Inflammatory macrophage treated with lipopolysaccharide for 4 hours (primary cell): ENCODE results near the gene DTD2.
"Not testable (repeated sequence)": the region's sequence is repeated elsewhere in the genome, so short reads cannot be mapped to it uniquely, and the experiment has no call there.

Experiments
- DNase-seq: peaks from one replicate; pipeline ENCODE4 v3.0.0-alpha.2; 2020

DTD2 gene

DNA sequence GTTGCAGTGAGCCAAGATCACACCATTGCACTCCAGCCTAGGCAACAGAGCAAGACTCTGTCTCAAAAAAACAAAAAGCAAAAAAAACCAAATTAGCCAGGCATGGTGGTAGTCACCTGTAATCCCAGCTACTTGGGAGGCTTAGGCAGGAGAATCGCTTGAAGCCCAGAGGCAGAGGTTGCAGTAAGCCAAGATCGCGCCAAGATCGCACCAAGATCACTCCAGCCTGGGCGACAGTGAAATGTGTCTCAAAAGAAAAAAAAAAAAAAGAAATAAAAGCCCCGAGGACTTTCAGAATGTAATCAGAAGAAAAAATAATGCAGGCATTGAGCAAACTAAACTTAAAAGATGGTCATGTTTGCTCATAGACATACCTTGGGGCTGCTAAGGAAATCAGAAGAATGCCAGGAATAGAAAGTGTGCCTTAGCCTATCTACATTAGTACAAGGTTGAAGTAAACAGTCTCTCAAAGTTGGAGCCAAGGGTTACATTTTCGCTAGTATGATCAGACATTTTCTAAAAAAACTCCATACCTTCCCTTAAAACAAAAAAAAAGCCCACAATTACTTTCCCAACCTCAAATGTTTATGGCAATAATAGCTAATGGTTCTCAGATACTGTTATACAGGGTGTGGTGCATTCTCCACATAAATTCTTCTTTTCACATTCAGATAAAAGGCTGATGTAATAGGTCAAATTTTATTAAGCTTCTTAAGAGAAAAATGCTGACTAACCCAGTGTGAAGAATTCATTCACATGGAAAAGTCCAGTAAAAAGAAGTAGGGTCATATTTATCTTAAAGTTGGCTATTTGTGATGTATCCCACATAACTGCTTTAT, 15.8 kb downstream of the DTD2 start:
- DNase-seq = no peak

DNA sequence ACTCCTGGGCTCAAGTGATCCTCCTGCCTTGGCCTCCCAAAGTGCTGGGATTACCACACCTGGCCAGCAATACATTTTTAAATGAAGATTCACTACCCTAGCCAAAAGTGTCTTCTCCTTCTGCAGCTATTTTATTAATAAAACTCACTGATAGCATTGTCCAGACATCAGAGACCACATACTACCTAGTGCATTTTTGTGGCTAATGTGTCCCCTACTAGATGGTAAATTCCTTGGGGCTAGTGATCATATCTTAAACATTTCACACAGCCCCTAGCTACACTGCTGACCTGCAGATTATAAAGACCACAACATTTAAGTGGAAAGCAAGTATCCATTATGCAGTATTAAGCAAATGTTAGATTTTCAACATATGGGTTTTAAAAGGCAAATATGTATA, 17.0 kb downstream of the DTD2 start:
- no peak for DNase-seq

DNA sequence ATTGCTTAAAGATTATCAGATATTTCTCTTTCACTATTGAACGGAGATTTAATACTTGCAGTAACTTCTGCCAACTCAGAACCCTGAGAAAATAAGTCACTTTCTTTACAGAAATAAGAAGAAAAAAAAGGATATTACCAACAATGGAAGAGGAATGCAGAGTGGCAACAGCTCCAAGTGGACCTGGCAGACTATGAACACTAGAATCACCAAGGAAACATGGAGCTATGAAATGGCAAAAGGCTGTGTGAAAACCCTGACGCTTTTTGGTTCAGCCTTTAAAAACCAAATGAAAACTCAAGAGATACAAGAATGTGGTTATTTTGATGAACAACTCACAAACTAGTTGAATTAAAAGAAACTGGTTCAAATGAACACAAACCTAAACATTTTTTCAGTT, 17.7 kb downstream of the DTD2 start:
- no peak for DNase-seq

GRCh38 chr14:31437045-31437691, 20.1 kb downstream of the DTD2 start:
- not testable (repeated sequence) for DNase-seq

GRCh38 chr14:31435276-31435675, 22.0 kb downstream of the DTD2 start:
- DNase-seq = no peak

DNA sequence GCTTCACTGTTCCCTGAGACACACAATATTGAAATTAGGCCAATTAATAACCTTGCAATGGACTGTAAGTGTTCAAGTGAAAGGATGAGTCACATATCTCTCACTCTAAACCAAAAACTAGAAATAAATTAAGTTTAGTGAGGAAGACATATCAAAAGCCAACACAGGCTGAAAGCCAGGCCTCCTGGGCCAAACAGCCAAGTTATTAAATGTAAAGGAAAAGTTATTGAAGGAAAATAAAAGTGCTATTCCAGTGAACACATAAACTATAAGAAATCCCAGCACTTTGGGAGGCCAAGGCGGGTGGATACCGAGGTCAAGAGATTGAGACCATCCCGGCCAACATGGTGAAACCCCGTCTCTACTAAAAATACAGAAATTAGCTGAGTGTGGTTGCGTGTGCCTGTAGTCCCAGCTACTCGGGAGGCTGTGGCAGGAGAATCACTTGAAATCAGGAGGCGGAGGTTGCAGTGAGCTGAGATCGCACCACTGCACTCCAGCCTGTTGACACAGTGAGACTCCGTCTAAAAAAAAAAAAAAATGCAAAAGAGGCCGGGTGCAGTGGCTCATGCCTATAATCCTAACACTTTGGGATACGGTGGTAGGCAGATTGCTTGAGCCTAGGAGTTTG, 26.6 kb downstream of the DTD2 start:
- no peak for DNase-seq

GRCh38 chr14:31429791-31430190, 27.5 kb downstream of the DTD2 start:
- no peak for DNase-seq

DNA sequence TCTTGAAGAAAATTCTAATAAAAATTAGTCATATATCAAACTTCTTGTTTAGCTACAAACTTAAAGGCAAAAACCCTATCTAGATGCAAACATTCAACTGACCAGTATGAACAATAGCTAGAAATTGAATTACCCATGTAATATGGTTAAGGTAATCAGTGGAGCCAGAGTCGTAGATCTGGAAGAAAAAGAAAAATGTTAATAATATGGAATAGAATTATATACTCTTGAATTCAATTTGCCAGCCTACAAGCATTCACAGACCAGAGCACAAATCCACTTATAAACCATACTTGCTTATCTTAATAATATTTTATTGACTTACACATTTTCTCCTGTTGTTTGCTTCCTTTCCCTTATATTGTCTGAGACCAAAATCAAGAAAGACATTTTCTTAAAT, 29.3 kb downstream of the DTD2 start:
- DNase-seq = no peak

- no peak for DNase-seq
These were observed 30.6 kb downstream of the DTD2 start for GRCh38 chr14:31426663-31427062.

DNA sequence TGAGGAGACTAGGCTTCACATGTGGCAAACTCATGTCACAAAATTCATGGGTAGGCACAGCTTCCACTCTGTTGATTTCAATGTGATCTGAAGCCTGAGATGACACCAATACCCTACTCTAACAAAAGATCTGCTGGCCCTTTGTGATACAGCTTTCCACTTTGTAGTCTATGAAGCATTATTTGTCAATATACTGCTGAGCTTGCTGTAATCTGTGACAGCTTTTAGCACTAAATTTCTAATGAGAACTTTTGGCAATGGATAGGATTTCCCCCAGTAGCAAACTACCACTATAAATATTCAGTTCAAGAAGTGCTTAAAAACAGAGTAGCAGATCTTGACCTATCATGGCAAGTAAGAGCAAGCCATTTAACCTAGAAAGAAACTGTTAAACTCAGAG, 31.4 kb downstream of the DTD2 start:
- DNase-seq = no peak

DNA sequence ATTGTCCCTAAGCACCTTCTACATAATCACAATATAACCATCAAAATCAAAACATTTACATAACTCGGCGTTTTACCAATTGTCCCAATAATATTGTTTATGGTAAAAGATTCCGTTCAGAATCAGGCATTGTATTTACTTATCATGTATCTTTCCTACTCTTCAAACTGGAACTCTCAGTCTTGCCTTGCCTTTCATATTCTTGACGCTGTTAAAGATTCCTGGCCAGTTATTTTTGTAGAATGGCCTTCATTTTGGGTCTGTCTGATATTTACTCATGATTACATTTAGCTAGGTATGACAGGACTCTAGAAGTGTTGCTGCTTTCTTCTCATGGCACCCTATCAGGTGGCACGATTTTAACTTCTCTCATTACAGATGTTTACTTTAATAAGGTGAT, 36.1 kb downstream of the DTD2 start:
- no peak for DNase-seq

DNA sequence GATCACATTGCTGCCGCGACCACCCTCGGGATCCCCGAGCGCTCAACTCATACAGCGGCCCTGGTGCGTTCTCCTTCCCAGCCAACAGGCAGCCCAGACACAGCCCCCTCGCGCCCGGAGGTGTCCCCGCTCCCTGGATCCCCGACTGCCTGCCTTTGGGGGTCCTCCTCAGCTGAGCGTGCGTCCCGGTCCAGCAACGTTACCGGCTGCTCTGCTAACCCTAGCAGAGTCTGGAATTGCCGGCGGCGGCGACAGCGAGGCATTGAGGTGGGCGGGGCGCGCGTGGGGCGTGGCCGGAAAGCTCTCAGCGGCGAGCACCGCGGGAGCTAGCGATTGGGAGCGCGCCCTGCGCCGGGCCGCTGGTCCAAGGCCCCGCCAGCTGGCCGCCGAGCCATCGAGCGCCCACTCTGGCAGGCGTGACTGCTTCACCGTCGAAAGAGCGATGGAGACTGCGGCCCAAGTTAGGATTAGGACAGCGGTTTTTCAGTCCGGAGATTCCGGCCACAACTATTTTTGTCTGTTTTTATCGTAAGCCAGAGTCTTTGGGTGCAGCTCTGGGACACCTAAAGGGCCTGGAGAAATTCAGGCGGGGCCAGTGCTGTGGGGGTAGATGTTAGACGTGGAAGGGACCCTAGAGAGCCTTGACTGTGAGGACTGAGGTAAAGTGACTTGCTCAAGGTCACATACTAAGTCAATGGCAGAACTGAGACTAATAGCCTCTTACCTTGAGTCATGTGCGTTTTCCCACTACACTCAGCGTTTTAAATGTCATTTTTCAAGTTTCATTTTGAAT, 36.8 kb downstream of the DTD2 start, which contains the start of gene HEATR5A:
HEATR5A (minus strand) TSS at position 232 of the 793 bp plus-strand sequence. CDS start 17,575 bp downstream, outside the sequence.
- peak; percentile 97 for DNase-seq

DNA sequence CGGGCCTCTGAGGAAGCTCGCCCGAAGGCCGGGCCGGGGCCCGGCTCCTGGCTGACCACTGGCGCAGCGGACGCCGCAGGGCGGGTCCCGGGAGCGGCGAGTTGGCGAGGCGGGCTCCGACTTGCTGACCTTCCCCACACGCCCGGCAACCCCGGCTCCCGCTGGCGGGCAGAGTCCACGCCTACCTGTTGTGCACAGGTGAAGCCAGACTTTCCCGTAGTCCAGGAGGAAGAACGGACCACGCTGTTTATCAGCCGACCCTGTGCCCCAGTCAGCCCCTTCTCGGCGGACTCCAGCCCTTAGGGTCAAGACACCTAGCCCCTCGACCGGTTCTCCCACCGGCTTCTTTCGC, 37.4 kb downstream of the DTD2 start:
- peak; percentile 67 for DNase-seq

- no peak for DNase-seq
These were observed 37.9 kb downstream of the DTD2 start for GRCh38 chr14:31419179-31419966.

DNA sequence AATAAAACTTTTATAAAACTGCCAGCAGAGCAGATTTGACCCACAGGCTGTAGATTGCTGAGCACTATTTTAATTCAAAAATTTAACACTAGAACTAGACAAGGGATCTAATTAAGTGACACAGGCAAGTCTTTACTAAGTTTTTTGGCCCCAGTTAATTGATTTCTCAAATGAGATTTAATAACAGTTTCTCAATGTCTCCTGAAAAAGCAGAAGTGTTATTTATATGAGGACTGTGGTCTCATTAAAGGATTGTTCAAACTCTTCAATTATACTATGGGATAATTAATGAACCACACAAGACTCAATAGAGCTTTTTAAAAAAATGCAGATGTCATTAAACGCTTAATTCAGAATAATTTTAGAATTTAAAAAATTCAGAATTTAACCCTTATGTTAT, 38.9 kb downstream of the DTD2 start:
- no peak for DNase-seq

DNA sequence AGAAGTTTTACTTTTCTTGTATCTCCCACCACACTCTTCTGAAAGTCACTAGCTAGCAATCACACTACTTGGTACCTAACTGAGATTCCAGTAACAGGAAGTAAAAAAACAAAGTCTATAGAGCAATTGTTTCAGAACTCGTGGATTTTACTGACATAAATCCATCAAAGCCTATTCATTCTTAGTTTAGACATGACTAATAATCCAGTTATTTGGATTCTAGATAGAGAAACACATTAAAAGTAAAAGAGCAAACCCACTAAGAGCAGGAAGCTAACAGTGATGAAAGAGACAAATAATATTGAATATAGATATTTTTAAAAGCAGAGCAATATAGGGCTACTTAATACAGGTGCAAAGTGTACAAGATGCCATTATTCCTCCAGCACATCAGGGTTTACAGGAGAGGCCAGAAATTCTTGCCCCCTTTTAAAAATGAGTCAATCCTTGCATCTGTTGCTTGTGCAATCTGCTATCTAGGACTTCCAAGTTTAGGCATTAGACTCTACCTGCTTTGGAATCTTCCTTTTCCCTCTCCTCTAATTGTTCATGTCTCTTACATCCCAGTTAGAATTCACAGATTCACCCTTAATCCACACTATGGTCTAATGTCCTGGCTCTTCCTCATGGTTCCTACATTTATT, 43.0 kb downstream of the DTD2 start:
- DNase-seq = peak; percentile 10

- DNase-seq = peak; percentile 46
These were observed 46.0 kb downstream of the DTD2 start for GRCh38 chr14:31411218-31411727.

GRCh38 chr14:31410048-31410650, 47.2 kb downstream of the DTD2 start:
- peak; percentile 72 for DNase-seq

GRCh38 chr14:31408421-31408820, 48.9 kb downstream of the DTD2 start:
- DNase-seq = no peak

GRCh38 chr14:31405599-31406232, 51.6 kb downstream of the DTD2 start:
- no peak for DNase-seq

DNA sequence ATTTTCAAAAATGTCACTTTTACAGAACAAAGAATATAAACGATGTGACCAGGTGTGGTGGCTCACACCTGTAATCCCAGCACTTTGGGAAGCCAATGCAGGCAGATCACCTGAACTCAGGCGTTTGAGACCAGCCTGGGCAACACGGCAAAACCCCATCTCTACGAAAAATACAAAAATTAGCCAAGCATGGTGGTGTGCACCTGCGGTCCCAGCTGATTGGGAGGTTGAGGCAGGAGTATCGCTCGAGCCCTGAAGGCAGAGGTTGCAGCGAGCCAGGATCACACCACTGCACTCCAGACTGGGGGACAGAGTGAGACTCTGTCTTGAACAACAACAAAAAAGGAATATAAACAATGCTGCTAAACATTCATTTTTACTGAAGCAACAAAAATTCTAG, 52.2 kb downstream of the DTD2 start:
- DNase-seq = no peak
